NCI-H69 (cell line): ENCODE data around the gene CMA1.
"Not testable (repeated sequence)": the region's sequence is repeated elsewhere in the genome, so short reads cannot be mapped to it uniquely, and the experiment has no call there.

ENCODE experiments used
- DNase-seq: peaks from one replicate; lab custom pipeline; 2025; lab: John Stamatoyannopoulos, UW

Gene CMA1, protein sequence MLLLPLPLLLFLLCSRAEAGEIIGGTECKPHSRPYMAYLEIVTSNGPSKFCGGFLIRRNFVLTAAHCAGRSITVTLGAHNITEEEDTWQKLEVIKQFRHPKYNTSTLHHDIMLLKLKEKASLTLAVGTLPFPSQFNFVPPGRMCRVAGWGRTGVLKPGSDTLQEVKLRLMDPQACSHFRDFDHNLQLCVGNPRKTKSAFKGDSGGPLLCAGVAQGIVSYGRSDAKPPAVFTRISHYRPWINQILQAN

DNA sequence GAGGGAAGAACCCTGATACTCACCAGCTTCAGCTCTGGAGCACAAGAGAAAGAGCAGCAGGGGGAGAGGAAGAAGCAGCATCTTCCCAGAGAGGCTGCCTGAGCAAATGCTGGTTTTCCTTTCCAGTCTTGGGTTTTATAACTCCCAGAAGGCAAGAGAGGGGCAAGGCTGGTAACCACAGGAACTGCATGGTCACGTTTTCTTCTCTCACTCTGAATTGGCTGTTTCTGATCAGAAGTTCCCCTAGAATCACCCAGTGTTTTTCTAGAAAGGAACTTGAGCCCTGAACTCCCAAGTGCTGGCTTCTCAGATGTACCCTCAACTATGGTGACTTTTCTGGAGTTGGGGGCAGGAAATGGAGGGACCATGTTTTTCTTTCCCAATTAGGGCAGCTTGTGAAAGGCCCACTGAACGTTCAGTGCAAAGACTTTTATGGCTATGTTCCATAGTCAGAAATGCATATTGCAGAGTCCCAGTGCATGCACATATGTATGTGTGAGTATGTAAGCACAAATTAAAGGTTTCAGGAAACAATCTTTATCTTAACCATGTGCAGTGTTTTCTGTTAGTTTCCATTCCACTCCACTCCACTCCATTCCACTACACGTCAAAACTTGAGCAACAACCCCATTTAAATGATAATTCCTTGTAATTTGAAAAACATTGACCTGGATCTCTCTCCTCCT, at the start of gene CMA1:
Gene CMA1 (minus strand): TSS at position 111 of the 686 bp plus-strand sequence. CDS start 30 bp downstream, at position 81.
- DNase-seq, result no peak

DNA sequence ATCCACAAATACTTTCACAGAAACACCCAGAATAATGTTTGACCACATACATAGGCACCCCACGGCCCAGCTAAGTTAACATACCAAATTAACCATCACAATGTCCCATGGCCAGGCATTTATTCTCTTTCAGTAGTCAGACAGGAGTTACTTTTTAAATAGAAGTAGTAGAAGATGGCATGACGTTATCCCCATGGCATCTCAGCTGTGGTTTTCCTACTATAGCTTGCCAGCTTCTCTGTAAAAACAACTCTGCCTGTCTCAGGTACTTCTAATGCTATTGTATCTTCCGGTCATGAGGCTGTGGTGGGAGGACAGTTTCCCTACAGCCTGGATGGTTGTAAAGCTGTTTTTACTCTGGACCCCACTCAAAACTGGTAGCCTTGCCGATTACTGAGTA, 48.7 kb upstream of the CMA1 start:
- no peak for DNase-seq

GRCh38 chr14:24549064-24549463, 41.0 kb upstream of the CMA1 start:
- not testable (repeated sequence) for DNase-seq

- no peak for DNase-seq
These were observed 34.4 kb upstream of the CMA1 start for GRCh38 chr14:24542346-24542936.

DNA sequence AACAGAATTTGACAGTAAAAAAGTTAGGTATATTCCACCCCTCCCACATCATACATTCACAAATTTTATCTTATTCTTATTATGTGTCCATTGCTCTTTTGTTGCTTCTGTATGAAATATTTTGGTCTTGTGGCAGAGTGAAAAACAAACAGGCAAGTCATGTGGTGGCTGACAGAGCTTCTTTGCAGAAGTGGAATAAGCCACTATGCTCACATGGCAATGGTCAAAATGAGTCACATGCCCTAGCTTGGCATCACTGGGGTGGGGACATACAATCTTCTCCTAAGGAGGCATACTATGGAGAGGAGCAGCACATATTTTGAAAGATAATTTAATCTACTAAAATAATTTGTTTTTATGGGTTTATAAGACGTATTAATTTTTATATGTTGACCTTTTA, 27.7 kb upstream of the CMA1 start:
- no peak for DNase-seq

DNA sequence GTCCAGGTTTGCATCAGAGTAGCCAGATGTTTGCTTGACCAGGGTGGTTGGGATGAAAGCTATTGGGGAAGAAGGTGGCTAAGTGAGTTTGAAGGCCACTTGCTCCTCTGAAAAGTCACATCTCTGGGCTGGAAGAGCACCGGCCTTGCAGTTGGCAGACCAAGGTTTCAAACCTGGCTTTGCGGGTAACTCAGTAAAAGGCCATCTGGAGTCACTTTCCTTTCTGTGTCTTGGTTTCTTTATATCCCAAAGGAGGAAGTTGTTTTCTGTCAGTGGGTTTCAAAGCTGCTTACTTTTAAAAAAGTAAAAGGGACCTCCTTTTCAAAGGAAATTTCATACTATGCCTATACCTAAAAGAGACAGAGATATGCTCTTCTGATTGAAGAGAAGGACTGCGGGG, 26.2 kb upstream of the CMA1 start:
- no peak for DNase-seq

DNA sequence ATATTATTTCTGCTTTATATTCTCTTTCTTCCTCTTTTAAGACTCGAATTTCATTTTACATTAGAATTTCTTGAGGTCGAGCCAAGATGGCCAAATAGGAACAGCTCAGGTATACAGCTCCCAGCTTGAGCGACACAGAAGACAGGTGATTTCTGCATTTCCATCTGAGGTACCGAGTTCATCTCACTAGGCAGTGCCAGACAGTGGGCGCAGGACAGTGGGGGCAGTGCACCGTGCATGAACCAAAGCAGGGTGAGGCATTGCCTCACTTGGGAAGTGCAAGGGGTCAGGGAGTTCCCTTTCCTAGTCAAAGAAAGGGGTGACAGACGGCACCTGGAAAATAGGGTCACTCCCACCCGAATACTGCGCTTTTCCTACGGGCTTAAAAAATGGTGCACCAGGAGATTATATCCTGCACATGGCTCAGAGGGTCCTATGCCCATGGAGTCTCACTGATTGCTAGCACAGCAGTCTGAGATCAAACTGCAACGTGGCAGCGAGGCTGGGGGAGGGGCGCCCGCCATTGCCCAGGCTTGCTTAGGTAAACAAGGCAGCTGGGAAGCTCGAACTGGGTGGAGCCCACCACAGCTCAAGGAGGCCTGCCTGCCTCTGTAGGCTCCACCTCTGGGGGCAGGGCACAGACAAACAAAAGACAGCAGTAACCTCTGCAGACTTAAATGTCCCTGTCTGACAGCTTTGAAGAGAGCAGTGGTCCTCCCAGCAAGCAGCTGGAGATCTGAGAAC, 18.0 kb upstream of the CMA1 start:
- peak; percentile 40 for DNase-seq

GRCh38 chr14:24518851-24519250, 10.8 kb upstream of the CMA1 start:
- no peak for DNase-seq

GRCh38 chr14:24514209-24514608, 6.1 kb upstream of the CMA1 start:
- no peak for DNase-seq

DNA sequence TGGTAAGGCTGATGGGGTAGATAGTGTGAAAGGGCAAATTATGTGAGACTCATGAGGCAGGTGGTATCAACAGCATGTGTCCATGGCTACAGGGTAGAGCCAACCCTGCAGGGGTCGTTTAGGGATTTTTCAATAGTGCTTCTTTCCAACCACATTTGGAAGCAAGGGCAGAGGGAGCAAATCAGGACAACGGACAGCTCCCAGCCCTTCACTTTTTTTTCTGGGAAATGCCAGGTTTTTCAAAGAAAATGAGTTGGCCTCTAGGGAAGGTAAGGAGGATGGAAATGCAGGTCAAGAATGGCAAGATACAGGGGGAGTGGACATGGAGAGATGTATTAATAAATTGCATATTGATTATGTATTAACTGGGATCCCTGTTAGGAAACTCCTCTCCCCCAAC, 4.9 kb upstream of the CMA1 start:
- no peak for DNase-seq

GRCh38 chr14:24506443-24506842, 1.6 kb downstream of the CMA1 start:
- no peak for DNase-seq

DNA sequence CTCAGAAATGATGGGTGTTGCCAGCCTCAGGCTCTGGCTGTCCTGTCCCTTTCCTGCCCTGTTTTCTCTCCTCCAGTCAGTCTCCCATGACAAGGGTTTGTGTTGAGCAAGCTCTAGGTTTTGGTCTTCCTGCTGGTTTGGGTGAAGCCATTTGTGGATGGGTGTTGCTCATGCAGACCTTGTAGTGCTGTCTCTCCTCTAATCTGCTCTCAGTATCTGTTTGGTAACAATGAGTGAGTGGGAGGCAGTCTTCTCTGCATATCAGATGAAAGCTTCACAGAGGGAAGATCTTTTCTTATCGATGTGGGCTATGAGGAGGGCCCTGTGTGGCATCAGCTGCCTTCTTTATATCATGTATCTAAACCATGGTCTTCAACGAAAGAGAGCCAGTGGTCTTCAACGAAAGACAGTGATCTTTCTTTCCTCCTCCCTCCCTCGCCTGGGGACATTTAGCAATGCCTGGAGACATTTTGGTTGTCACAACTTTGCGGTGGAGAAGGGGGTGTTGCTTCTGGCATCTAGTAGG, 3.6 kb downstream of the CMA1 start:
- DNase-seq, result no peak

DNA sequence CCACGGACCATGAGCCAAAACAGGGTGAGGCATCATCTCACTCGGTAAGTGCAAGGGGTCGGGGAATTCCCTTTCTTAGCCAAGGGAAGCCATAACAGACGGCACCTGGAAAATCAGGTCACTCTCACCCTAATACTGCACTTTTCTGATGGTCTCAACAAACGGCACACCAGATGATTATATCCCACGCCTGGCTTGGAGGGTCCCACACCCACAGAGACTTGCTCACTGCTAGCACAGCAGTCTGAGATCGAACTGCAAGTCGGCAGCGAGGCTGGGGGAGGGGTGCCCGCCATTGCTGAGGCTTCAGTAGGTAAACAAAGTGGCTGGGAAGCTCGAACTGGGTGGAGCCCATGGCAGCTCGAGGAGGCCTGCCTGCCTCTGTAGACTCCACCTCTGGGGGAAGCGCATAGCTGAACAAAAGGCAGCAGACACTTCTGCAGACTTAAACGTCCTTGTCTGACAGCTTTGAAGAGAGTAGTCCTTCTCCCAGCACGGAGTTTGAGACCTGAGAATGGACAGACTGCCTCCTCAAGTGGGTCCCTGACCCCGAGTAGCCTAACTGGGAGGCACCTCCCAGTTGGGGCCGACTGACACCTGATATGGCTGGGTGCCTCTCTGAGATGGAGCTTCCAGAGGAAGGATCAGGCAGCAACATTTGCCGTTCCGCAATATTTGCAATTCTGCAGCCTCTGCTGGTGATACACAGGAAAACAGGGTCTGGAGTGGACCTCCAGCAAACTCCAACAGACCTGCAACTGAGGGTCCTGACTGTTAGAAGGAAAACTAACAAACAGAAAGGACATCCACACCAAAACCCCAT, 16.3 kb downstream of the CMA1 start:
- DNase-seq, result peak; percentile 34

- no peak for DNase-seq
These were observed 24.3 kb downstream of the CMA1 start for GRCh38 chr14:24483604-24484252.

GRCh38 chr14:24482699-24483303, 25.3 kb downstream of the CMA1 start:
- DNase-seq, result not testable (repeated sequence)

- peak; percentile 63 for DNase-seq
These were observed 26.3 kb downstream of the CMA1 start for GRCh38 chr14:24481622-24482324.

- peak; percentile 6 for DNase-seq
These were observed 28.1 kb downstream of the CMA1 start for GRCh38 chr14:24479999-24480398.

- no peak for DNase-seq
These were observed 32.8 kb downstream of the CMA1 start for GRCh38 chr14:24475261-24475660.

- DNase-seq, result peak; percentile 7
These were observed 34.9 kb downstream of the CMA1 start for GRCh38 chr14:24473211-24473610.

GRCh38 chr14:24470450-24470849, 37.6 kb downstream of the CMA1 start:
- DNase-seq, result not testable (repeated sequence)
